B cell (primary cell): ENCODE measurements around the gene NPIPA1. TPM values are rescaled to one million over a fixed set of nuclear protein-coding genes. Genes with fewer than 3 reads are reported as not detected.
"Not testable (repeated sequence)": the region's sequence is repeated elsewhere in the genome, so short reads cannot be mapped to it uniquely, and the experiment has no call there.

Source experiments
- ATAC-seq: fragments of 200-7000 bp; cut with Tn5 transposase; one replicate; pipeline ENCODE4 v1.10.0; 2021; ENCODE audit warnings: low read depth, mild to moderate bottlenecking, moderate number of reproducible peaks, moderate library complexity
- CTCF ChIA-PET: fragments of 350-600 bp; sonication (Branson Sonifier 250); formaldehyde crosslinking; loops from one replicate; lab custom pipeline; 2021; ENCODE audit warnings: antibody characterized with exemption, inconsistent platforms; lab: Charles Lee
- POLR2A ChIA-PET: fragments of 350-600 bp; sonication (Branson Sonifier 250); formaldehyde crosslinking; loops from one replicate; lab custom pipeline; 2021; ENCODE audit warnings: antibody characterized with exemption; lab: Charles Lee
- DNase-seq: peaks from one replicate; pipeline ENCODE4 v3.0.0; 2013
- H2AFZ ChIP-seq: 2 replicates; pipeline ENCODE4 v1.6.1; 2012; ENCODE audit warnings: mild to moderate bottlenecking, low read depth, low read length; ENCODE audit not compliant: insufficient read depth, poor library complexity, severe bottlenecking
- H3K27ac ChIP-seq, 2 donors: 1 replicate in 1 of 2; 2 replicates in 1 of 2; pipeline ENCODE4 v1.5.1; 2012 to 2013; ENCODE audit warnings: low read length in 2 of 2, mild to moderate bottlenecking in 2 of 2, moderate library complexity in 1 of 2
- H3K27me3 ChIP-seq, 4 experiments: fragments of 200-600 bp in 1 of 4; sonication (generic) in 1 of 4; replicated peaks in 1 of 4; 1 replicate in 2 of 4; 2 replicates in 2 of 4; pipeline versions ENCODE4 v1.6.1 to v1.7.0; 2013 to 2016; ENCODE audit warnings: low read length in 3 of 4, mild to moderate bottlenecking in 2 of 4, mixed read lengths in 1 of 4, moderate library complexity in 1 of 4; ENCODE audit not compliant: insufficient read depth in 4 of 4, control insufficient read depth in 3 of 4; ENCODE audit errors: control extremely low read depth in 1 of 4
- H3K36me3 ChIP-seq, 2 experiments: replicated peaks in 1 of 2; 1 replicate in 1 of 2; 2 replicates in 1 of 2; pipeline versions ENCODE4 v1.6.1 to v1.7.1; 2013; ENCODE audit warnings: low read length in 1 of 2; ENCODE audit not compliant: insufficient read depth in 2 of 2, control insufficient read depth in 1 of 2; ENCODE audit errors: control extremely low read depth in 1 of 2, extremely low read depth in 1 of 2
- H3K4me1 ChIP-seq, 2 donors: fragments of 200-600 bp in 1 of 2; sonication (generic) in 1 of 2; 1 replicate in 1 of 2; 2 replicates in 1 of 2; pipeline versions ENCODE4 v1.5.1 to v1.6.1; 2013 to 2017; ENCODE audit warnings: low read length in 2 of 2; ENCODE audit not compliant: control insufficient read depth in 2 of 2, insufficient read depth in 2 of 2
- H3K4me2 ChIP-seq: replicated peaks from 2 replicates; pipeline ENCODE3; 2012; ENCODE audit warnings: mild to moderate bottlenecking, low read depth, low read length; ENCODE audit not compliant: poor library complexity, severe bottlenecking
- H3K4me3 ChIP-seq, 5 experiments: fragments of 200-600 bp in 1 of 5; sonication (generic) in 1 of 5; 1 replicate in 3 of 5; 2 replicates in 2 of 5; pipeline versions ENCODE4 v1.5.1 to v1.7.0; 2011 to 2016; ENCODE audit warnings: low read length in 4 of 5, mild to moderate bottlenecking in 4 of 5, low read depth in 2 of 5, control low read depth in 1 of 5, moderate library complexity in 1 of 5; ENCODE audit not compliant: insufficient read depth in 1 of 5; ENCODE audit errors: control extremely low read depth in 1 of 5, extremely low read depth in 1 of 5
- H3K79me2 ChIP-seq: fragments of 200-600 bp; sonication (generic); one replicate; pipeline ENCODE4 v1.6.0; 2016; ENCODE audit warnings: low read length; ENCODE audit not compliant: control insufficient read depth, insufficient read depth
- H3K9ac ChIP-seq: fragments of 200-600 bp; sonication (generic); 2 replicates; pipeline ENCODE4 v1.6.1; 2017; ENCODE audit warnings: mild to moderate bottlenecking, low read length, moderate library complexity
- H3K9me3 ChIP-seq, 3 donors: one replicate each; pipeline versions ENCODE4 v1.6.1 to v1.7.1; 2013; ENCODE audit warnings: low read length in 2 of 3; ENCODE audit not compliant: control insufficient read depth in 2 of 3, insufficient read depth in 1 of 3; ENCODE audit errors: control extremely low read depth in 1 of 3
- H4K20me1 ChIP-seq: 2 replicates; pipeline ENCODE4 v1.6.0; 2012; ENCODE audit warnings: mild to moderate bottlenecking, low read length; ENCODE audit not compliant: insufficient read depth, control insufficient read depth, poor library complexity, severe bottlenecking
- H3K27ac Mint-ChIP-seq: one replicate; pipeline ENCODE4 v1.8.0; 2021; ENCODE audit warnings: mixed read lengths
- H3K27me3 Mint-ChIP-seq: one replicate; pipeline ENCODE4 v1.8.0; 2021; ENCODE audit warnings: mixed read lengths
- H3K4me1 Mint-ChIP-seq: one replicate; pipeline ENCODE4 v1.8.0; 2021; ENCODE audit warnings: mixed read lengths
- H3K4me3 Mint-ChIP-seq: one replicate; pipeline ENCODE4 v1.8.0; 2021; ENCODE audit warnings: mixed read lengths
- H3K9me3 Mint-ChIP-seq: one replicate; pipeline ENCODE4 v1.8.0; 2022; ENCODE audit warnings: mixed read lengths; ENCODE audit not compliant: insufficient read depth
- CTCF ChIP-seq: fragments of 200-600 bp; IDR thresholded peaks from one replicate; pipeline ENCODE4 v1.8.0; 2022; ENCODE audit warnings: antibody characterized with exemption, mild to moderate bottlenecking
- EZH2 ChIP-seq: IDR thresholded peaks from 2 replicates; pipeline ENCODE4 v1.6.1; 2012; ENCODE audit warnings: borderline replicate concordance, low read depth, mild to moderate bottlenecking, moderate library complexity, low read length; ENCODE audit not compliant: insufficient read depth, poor library complexity, severe bottlenecking
- WGBS: methylation state at CpG from one replicate; pipeline ENCODE4 v1.1.5; 2013; ENCODE audit warnings: missing lambda C conversion rate; ENCODE audit not compliant: insufficient coverage; 5-methylcytosine and 5-hydroxymethylcytosine counted together
- intact Hi-C: fragments of 100-400 bp; cut with micrococcal nuclease; formaldehyde crosslinking; loops from one replicate; pipeline ENCODE4 v1.10.0; 2022
- polyA plus RNA-seq: library from polyadenylated mRNA; depleted of rRNA; stranded (reverse); fragments of >200 nt; gene quantifications from 2 replicates; pipeline ENCODE4 v1.2.3, GENCODE V29; 2012
- total RNA-seq, 2 donors: library from RNA; stranded (reverse); fragments of 120-200 nt in 1 of 2; gene quantifications; 1 replicate in 1 of 2; 2 replicates in 1 of 2; pipeline versions ENCODE4 v1.2.3 to v1.2.4, GENCODE V29; 2013 to 2022

Gene NPIPA1
- total and polyA plus RNA-seq, 2 donors (not counting 1 experiment from before 2014, with no cell fraction given), result 97.9 to 171 TPM

DNA sequence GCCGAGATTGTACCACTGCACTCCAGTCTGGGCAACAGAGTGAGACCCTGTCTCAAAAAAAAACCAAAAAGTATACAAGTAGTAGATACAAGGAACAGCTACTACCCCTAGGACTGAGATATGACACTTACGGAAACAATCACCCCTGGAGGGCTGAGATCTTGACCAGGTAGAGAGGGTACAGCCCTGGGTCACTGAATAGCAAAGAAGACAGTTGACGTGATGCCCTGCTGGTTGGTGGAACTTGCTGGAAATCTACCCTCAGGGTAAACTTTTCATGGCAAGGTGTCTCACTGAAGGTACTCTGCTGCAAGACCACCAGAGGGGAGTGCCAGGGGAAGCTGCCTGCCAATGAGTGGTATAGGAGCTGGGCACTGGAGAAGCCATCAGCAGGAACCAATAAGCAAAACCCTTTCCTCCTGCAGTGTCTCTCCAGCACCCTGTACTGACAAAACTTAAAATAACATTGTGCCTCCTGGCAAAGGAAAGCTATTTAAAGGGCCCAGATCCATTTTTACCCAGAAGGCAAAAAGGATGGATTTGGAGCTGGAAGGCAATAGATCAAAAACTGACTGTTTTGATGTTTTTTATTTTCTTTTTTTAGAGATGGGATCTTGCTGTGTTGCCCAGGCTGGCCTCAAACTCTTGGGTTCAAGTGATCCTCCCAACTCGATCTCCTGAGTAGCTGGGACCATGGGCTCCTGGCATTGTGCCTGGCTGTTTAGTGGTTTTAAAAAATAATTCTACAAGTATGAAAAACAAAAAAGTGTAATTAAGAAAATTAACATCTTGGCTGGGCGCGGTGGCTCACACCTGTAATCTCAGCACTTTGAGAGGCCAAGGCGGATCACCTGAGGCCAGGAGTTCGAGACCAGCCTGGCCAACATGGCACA lies 26.3 kb downstream of the NPIPA1 start:
- TF ChIP-seq CTCF (no peak), EZH2 (no peak)
- no peak overlapping the region for H3K4me2 ChIP-seq
- no peak overlapping the region for H3K27ac Mint-ChIP-seq
- no peak for ATAC-seq
- peaks cover 16% of the 10 kb centered on the region for H3K27me3 Mint-ChIP-seq
- intact Hi-C loops, result no loop called here
- H3K79me2 ChIP-seq, result no peaks in the 10 kb centered on the region
- no peak overlapping the region for H3K27ac ChIP-seq
- H2AFZ ChIP-seq, result no peak overlapping the region
- ChIA-PET POLR2A (no interaction called here), CTCF (no interaction called here)
- peaks cover 0 to 10% (median 5%) of the 10 kb centered on the region in 4 experiments for H3K27me3 ChIP-seq
- no peaks in the 10 kb centered on the region for H3K9me3 Mint-ChIP-seq
- no peaks in the 10 kb centered on the region for H3K4me1 Mint-ChIP-seq
- H3K4me3 ChIP-seq, result no peak overlapping the region
- 88% methylated on average over 3 of the region's 8 CpGs for WGBS
- H3K9me3 ChIP-seq, result peaks cover 0 to 11% (median 4%) of the 10 kb centered on the region in 3 donors
- DNase-seq, result no peak
- H3K4me3 Mint-ChIP-seq, result no peak overlapping the region
- H3K9ac ChIP-seq, result no peak overlapping the region
- H4K20me1 ChIP-seq, result no peaks in the 10 kb centered on the region
- H3K36me3 ChIP-seq, result no peaks in the 10 kb centered on the region
- no peaks in the 10 kb centered on the region for H3K4me1 ChIP-seq

- Histone ChIP-seq H3K36me3 (no peaks in the 10 kb centered on the region), H3K27ac (no peak overlapping the region), H2AFZ (no peak overlapping the region), H3K9ac (no peak overlapping the region), H3K4me3 (no peak overlapping the region), H3K4me1 (no peaks in the 10 kb centered on the region), H3K27me3 (peaks cover 0 to 10% (median 5%) of the 10 kb centered on the region in 4 experiments), H3K4me2 (no peak overlapping the region), H4K20me1 (no peaks in the 10 kb centered on the region), H3K9me3 (peaks cover 0 to 11% (median 4%) of the 10 kb centered on the region in 3 donors), H3K79me2 (no peaks in the 10 kb centered on the region)
- peaks cover 13% of the 10 kb centered on the region for H3K27me3 Mint-ChIP-seq
- POLR2A ChIA-PET, result no interaction called here
- no peaks in the 10 kb centered on the region for H3K9me3 Mint-ChIP-seq
- H3K4me3 Mint-ChIP-seq, result no peak overlapping the region
- no peaks in the 10 kb centered on the region for H3K4me1 Mint-ChIP-seq
- no peak for TF ChIP-seq CTCF
- TF ChIP-seq EZH2, result no peak
- ATAC-seq (no peak), DNase-seq (no peak)
- CTCF ChIA-PET, result no interaction called here
- no peak overlapping the region for H3K27ac Mint-ChIP-seq
- WGBS, result 92% methylated on average over 15 of the region's 17 CpGs
- intact Hi-C loops, result no loop called here
Observed at GRCh38 chr16:14965328-14965727, 28.1 kb downstream of the NPIPA1 start.

DNA sequence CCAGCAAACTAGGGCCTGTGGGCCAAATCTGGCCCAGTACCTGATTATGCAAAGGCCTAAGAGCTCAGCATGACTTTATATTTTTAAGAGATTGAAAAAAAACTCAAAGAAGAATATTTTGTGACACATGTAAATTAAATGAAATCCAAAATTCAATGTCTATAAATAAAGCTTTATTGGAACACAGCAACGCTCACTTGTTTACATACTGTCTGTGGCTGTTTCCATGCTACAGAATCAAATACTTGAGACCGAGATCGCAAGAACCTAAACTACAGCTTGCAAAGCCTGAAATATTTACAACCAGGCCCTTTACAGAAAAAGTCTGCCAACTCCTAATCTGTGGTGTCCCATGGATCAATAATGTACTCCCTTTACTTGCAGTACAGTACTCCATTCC lies 32.6 kb downstream of the NPIPA1 start:
- H3K4me3 ChIP-seq, H3K4me1 Mint-ChIP-seq, H3K27me3 Mint-ChIP-seq, POLR2A ChIA-PET, H3K9me3 ChIP-seq, H3K9me3 Mint-ChIP-seq, H3K4me3 Mint-ChIP-seq, H3K79me2 ChIP-seq, H4K20me1 ChIP-seq, H3K36me3 ChIP-seq, H2AFZ ChIP-seq, H3K4me2 ChIP-seq, H3K4me1 ChIP-seq, DNase-seq, H3K9ac ChIP-seq, H3K27me3 ChIP-seq, H3K27ac ChIP-seq, intact Hi-C loops, CTCF ChIA-PET, H3K27ac Mint-ChIP-seq, ATAC-seq: not testable (repeated sequence)
- whole genome bisulfite sequencing, result 100% methylated on average over 3 of the region's 3 CpGs
